SIG-M5 treated with dmso at 0.1 percent for 504 hours (cell line): ENCODE data around the gene ZNF483.
"Not testable (repeated sequence)": the region's sequence is repeated elsewhere in the genome, so short reads cannot be mapped to it uniquely, and the experiment has no call there.

ENCODE experiments used
- DNase-seq: peaks from one replicate; lab custom pipeline; 2025; ENCODE audit not compliant: unreplicated experiment; lab: John Stamatoyannopoulos, UW

The ZNF483 gene

DNA sequence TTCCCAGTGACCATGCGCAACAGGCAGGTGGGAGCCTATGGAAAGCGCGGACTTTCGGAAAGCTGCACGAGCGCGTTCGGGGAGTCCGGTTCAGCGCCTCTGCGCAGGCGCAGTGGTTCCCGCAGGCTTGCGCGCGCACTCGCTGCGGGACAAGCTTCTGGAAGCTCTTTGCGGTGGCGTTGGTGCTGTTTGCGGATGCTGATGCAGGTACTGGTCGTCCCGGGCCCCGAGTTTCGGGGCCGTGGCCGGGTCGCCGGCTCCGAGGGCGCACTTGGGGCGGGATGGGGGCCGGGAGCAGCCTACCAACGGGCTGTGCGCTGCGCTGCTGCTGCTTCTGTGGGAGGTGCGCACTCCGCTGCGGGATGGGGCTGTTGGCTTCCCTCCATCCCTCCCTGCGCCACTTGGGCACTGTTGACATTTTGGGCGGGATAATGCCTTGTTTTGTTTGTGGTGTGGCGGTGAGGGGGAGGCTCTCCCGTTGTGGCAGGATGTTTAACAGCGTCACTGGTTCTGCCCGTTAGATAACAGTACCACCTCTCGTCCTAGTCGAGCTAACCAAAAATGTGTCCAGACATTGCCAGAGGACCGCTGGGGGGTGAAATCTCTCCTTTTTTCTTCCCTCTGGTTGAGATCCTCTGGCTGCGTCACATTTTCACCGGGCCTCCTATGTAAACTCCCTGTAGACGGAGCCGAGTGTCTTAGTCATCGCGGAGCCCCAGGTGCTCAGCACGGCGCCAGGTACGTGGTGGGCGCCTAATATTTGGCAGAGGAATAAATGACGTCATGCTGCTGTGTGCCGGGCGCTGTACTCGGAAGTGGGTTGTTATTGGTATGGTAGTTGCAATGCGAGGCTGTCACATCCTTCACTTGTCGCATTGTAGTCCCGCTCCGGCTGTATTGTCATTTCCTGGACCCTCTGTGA lies at the start of gene ZNF483:
Gene ZNF483, plus strand, starts transcription at position 124 of the 922 bp plus-strand sequence. CDS start 2,217 bp downstream, outside the sequence.
- peak; percentile 13 for DNase-seq

DNA sequence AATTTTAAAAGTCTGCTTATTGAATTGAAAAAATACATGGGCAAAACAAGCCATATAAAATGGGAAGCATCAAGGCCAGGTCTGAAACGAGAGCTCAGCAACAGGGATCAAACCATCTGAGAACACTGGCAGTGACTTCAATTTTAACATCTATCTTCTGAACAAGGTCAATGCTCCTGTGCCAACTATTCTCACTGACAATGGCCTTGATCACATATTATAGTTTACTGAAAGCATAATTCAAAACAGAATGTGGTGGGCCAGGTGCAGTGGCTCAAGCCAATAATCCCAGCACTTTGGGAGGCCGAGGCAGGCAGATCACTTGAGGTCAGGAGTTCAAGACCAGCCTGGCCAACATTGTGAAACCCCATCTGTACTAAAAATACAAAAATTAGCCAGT lies 49.8 kb upstream of the ZNF483 start:
- no peak for DNase-seq

DNA sequence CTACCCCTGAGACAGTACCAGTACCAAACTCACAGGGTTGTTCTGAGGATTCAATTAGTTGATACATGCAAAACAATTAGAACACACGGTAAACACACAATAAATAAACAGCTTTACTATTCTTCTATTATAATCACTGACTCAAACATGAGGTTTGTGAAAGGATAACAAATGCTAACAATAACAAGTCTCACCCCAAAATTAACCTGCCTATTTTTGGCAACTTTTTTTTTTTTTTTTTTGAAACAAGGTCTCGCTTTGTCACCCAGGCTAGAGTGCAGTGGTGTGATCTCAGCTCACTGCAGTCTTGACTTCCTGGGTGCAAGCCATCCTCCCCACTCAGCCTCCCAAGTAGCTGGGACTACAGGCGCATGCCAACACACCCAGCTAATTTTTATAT lies 47.3 kb upstream of the ZNF483 start:
- DNase-seq = no peak

DNA sequence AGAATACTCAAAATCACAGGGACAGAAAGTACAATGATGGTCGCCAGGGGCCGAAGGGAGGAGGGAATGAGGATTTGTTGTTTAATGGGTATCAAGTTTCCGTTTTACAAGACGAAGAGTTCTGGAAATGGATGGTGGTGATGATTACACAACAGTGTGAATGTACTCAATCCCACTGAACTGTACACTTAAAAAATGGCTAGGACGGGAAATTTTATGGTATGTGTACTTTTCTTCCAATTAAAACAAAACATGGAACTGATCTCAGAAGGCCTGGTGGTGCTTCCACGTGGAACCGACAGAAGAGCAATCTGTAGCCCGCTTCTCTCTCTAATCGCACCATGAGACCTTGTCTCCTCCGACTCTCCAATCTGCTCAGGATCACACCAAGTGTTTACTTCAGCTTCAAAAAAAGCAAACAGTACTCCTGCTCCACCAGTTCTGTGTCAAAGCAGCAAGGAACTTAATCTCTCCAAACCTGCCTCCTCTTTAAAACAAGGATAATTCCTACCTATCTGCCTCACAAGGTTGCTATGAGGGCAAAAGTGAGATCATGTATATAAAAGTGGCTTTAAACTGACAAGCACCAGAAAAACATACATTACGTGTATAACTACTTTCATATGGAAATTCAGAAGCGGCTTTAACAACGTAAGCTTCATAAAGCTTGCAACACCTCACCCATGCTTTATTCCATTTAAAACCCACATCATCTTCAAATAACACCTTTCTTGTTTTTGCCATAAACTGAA lies 42.9 kb upstream of the ZNF483 start:
- peak; percentile 66 for DNase-seq

DNA sequence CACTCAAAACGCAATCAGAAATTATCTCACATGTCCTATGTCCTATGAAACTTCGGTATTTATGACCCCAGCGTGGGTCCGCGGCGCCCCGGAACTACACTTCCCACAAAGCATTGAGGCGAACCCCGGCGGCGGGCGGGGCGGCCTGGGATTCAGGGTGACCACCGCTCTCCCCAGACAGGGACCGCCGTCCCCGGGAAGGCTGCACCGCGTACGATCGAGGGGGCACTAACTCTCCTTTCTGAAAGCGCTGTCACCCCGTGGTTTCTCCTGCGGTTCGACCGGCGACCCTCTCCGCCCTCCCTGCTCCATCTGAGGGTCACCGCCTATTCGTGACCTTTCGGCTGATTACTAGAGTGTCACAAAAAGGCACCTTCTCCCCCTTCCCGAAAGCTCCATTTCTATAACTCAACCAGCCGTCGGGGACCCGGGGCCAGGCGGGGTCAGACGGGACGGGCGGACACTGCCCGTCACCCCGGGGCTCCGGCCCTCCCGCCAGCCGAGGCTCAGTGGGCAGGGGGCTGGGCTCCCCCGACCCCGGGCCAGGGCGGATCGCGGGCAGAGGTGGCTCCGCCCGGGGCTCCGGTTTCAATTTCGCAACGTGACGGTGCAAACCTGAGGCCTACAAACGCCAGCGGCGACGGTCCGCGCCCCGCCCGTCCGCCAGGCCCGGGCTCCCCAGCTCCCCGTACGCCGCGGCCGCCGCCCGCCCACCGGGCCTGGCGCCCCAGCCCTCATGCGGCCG lies 42.1 kb upstream of the ZNF483 start:
- peak; percentile 45 for DNase-seq

DNA sequence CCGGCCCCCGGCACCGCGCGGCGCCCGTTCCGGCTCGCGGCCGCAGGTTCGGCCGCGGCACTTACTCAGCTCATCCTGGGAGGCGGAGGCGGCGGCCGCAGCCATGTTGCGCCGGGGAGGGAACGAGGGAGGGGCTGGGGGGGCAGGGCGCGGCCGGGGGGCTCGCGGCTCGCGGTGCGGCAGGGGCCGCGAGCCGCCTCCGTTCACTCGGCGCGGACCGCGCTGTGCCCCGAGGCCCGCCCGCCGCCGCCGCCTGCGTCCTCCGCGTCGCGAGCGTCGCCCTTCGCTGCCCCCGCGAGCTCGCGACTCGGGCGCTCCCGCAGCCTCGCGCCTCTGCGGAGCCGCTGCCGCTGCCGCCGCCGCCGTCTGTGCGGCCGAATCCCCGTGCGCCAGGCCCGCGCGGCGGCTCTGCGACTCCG lies 41.5 kb upstream of the ZNF483 start:
- no peak for DNase-seq

DNA sequence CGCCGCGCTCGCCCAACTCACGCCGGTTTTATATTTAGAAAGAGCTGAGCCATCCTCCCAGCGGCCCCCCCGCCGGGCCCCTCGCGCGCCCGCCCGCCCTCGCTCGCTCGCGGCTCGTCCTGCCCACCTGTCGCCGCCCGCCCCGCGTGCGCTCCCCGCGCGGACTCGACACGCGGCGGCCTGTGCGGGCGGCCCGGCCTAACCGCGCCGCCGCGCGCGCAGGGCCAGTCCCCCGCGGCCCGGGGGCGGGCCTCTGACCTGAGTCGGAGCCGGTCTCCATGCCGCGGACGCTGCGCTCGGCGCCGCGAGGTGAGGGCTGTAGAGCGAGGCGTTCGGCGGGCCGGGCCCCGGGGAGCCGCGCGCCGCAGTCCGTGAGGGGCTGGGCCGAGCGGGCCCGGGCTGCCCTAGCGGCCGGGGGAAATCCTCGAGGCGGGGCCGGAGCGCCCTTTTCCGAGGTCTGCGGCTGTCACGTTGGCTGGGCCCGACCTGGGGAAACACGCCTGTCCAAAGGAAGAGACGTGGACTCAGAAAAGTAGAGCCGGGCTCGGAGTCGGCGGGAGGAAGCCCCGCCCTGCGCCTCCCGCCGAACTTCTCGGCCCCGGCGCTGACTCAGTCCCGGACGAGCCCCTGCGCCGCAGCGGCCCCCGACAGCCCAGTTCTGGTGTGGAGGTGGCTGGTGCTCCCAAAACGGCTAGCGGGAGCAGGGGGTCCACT lies 41.0 kb upstream of the ZNF483 start, which contains the start of gene ECPAS:
Gene ECPAS, minus strand, starts transcription at position 526 of the 714 bp plus-strand sequence. CDS start 11,465 bp downstream, outside the sequence.
- peak; percentile 69 for DNase-seq

DNA sequence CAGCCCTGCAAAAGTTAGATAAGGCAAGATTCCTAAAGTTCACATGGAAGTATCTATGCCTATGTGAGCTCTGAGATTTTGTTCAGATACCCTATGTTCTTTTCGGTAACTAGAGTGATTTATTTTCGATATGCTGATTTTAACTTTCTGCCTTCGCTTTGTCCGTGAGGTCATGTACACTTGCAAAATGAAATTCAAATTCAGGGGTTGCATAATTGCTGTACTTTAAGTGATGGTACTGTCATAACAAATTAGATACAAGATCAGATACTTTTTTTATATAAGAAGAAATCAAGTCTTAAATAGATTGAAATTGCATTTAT lies 40.4 kb upstream of the ZNF483 start:
- no peak for DNase-seq

DNA sequence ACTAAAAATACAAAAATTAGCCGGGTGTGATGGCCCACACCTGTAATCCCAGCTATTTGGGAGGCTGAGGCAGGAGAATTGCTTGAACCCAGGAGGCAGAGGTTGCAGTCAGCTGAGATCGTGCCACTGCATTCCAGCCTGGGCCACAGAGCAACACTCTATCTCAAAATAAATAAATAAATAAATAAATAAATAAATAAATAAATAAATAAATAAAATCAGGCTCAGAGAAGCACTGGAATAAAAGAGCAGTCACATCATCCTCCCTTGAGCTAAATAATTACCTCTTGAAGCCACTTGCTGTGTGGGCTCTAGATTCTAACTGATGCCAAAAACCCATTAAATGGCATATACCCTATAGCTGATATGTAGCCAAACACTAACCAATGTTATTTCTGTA lies 27.8 kb upstream of the ZNF483 start:
- DNase-seq = not testable (repeated sequence)

DNA sequence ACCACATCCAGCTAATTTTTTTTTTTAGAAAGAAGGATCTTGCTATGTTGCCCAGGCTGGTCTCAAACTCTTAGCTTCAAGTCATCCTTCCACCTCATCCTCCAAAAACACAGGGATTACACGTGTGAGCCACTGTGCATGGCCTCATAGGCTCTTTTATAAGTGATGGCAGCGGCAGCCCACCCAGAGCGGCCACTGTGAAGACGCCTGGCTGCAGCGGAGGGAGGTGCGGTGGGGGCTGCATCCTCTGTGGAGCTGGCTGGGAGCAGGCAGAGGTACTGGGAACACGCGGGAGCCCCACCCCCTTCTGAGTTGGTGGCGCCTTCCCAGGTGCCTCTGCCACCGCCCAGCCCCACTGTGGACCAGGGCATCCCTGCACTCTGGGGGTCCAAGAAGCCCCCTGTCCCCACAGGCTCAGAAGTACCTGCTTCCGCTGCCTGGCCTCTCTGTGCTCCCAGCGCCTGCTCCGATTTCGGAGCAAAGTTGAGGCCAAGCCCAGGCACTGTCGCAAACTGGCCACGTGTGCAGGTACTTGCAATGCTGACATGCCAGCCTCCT lies 23.9 kb upstream of the ZNF483 start:
- DNase-seq = no peak

DNA sequence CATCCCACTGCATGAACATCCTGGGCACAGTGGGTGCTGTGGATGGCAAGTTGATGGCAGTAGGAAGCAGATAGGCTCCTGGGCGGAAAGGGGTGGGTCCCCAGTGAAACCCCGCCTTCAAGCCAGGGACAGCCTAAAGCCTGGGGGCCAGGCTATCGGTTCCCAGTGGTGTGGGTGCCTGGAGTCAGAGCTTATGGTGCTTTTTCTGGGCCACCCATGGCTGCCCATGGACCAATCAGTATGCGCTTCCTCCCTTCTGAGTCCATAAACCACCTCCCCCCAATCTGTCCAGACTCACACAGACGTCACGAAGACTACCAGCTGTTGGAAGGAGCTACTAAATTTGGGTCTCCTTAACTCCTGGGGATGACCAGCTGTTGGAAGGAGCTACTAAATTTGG lies 23.3 kb upstream of the ZNF483 start:
- DNase-seq = no peak

DNA sequence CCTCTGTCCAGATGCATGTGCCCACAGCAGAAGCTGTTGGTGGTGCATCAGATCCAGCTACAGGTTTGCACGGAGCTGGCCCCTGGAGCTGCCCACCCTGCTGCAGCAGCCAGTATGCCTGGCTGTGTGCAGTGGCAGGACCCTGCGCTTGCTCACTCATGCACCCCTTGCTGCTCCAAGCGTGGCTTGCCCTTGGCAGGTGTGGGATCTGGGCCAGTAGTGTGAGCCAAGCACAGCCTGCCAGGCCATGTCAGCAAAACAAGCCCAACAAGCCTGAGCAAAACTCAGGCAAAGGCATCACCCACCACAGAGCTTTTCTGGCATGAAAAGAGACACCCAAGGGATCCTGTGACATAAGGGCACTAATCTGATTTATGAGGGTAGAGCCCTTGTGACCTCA lies 22.5 kb upstream of the ZNF483 start:
- DNase-seq = no peak

DNA sequence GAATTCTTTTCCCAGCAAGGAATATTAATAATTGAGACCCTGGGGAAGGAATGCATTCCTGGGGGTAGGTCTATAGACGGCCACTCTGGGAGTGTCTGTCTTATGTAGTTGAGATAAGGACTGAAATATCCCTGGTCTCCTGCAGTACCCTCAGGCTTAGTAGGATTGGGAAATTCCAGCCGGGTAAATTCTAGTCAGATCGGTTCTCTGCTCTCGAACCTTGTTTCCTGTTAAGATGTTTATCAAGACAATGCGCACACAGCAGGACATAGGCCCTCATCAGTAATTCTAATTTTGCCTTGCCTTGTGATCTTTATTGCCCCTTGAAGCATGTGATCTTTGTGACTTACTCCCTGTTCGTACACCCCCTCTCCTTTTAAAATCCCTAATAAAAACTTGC lies 13.4 kb upstream of the ZNF483 start:
- DNase-seq = not testable (repeated sequence)

DNA sequence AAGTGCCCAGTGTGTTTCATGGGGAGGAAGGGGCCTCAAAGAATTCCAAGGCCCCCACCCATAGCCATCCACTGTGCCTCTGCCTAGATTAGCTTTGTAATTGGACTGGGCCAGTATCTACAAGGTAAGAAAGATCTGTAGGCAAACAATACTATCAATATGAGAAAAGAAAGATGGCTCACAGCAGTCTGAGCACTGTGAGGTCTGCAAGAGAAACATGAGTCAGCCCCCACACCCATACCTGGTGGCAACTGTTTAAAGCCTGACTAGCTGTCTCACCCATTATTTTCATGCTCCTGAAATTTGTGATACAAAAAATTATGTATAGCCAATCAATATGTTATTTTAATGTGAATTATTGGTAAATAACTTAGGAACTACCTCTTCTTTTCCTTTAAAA lies 10.0 kb upstream of the ZNF483 start:
- no peak for DNase-seq

DNA sequence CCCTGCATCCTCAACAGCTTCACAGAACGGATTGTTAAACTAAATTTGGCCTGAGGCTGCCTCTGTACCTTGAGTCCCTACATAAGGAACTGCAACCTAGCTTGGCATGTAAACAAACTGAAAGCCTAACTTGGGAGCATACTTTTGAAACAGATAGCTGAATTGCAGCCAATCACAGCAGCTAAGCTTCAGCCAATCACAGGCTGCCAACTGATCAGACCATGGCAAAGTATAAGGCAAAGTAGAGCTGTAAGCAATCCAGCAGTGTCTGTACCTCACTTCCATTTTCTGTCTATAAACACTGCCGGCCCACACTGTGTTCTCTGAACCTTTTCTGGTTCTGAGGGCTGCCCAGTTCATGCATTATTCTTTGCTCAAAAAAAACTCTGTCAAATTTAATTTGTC lies 8.9 kb upstream of the ZNF483 start:
- DNase-seq = no peak

DNA sequence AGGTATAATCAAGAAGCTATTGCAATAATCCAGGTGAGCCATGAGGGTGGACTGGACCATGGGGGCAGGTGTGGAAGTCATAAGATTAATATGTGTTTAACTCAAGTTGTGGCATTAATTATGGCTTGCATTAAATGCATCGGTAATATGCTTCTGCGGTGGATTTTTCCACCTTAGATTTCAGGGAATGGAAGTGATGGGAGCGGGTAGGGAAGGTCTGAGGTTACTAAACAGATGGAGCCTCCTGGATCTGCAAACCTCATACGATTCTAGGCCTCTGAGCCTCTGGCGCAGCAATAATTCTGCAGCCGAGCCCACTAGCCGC lies 286 bp upstream of the ZNF483 start:
- DNase-seq = no peak

DNA sequence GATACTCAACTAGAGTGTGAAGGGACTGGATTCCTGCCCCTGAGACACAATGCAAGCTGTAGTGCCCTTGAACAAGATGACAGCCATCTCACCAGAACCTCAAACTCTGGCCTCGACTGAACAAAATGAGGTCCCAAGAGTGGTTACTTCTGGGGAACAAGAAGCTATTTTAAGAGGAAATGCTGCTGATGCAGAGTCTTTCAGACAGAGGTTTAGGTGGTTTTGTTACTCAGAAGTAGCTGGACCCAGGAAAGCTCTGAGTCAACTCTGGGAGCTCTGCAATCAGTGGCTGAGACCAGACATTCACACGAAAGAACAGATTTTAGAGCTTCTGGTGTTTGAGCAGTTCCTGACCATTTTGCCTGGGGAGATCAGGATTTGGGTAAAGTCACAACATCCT lies 2.4 kb downstream of the ZNF483 start:
- DNase-seq = no peak

DNA sequence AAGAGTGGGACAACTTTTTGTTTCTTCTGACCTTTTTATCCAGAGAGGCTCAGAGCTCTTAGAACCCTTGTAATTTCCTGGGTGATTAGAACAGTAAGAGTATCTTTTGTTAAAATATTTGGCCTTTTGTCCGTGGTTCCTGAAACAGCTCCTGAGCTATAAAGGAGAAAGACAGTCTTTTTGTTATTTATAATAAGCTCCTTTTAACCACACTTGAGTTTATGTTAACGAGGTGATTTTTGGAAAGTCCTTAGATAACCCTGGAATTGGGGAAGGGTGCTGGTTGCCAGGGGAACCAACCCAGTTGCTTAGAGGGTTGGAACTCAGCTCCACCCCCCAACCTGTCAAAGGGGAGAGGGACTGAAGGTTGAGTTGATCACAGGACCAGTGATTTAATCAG lies 4.8 kb downstream of the ZNF483 start:
- DNase-seq = no peak

DNA sequence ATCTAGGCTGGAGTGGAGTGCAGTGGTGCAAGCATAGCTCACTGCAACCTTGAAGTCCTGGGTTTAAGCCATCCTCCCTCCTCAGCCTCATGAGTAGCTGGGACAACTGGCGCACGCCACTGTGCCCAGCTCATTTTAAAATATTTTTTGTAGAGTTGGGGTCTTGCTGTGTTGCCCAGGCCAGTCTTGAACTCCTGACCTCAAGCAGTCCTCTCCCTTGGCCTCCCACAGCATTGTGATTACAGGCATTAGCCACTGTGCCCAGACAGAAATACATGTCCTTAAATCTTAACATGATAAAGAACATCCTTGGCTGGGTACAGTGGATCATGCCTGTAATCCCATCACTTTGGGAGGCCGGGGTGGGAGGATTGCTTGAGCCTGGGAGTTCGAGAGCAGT lies 6.7 kb downstream of the ZNF483 start:
- DNase-seq = no peak

DNA sequence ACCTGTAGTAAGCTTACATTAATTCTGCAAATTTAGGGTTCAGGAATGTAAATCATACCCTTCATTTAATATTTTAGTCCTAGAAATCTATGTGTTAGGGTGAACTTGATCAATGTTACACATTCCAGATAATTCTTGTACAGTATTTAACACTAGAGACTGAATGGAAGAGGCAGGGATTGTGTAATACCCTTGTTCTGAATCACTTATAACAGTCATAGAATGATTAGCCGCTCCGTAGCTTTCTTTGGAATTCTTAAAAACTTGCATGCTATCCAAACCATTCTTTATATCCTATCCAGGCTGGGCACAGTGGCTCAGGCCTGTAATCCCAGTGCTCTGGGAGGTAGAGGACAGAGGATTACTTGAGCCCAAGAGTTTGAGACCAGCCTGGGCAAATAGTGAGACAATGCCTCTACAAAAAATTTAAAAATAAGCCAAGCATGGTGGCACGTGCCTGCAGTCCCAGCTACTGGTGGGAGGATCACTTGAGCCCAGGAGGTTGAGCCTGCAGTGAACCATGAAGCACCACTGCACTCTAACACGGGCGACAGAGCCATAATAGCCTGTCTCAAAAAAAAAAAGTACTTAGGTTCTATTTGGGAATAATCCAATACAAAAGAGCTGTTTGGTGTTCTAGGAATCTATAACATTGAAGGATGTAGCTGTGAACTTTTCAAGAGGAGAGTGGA lies 8.3 kb downstream of the ZNF483 start:
- DNase-seq = no peak
